GM18505 (cell line): ENCODE data around the gene SLC38A8.

ENCODE experiments used
- ATAC-seq: cut with Tn5 transposase; IDR thresholded peaks from one replicate; pipeline ENCODE4 v1.9.1; 2021; ENCODE audit not compliant: unreplicated experiment
- POLR2A ChIP-seq: IDR thresholded peaks from 4 replicates; pipeline ENCODE4 v1.6.1; 2011; ENCODE audit warnings: borderline replicate concordance; ENCODE audit not compliant: insufficient read depth, insufficient read length; ENCODE audit errors: extremely low read depth

The SLC38A8 gene

DNA sequence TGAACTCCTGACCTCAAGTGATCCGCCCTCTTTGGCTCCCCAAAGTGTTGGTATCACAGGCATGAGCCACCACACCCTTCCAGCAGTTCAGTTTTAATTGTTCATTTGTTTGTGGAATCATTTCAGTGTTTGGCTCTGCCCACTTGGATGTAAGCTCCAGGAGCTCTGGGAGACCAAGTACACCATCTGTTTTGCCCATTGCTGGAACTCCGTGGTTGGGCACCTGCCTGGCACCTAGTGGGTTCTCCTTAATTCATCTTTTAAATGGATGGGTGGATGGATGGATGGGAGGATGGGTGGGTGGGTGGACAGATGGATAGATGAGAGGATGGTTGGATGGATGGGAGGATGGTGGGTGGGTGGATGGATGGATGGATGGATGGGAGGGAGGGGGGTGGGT is 75.5 kb downstream of the SLC38A8 start:
- no peak for TF ChIP-seq POLR2A
- no peak for ATAC-seq

DNA sequence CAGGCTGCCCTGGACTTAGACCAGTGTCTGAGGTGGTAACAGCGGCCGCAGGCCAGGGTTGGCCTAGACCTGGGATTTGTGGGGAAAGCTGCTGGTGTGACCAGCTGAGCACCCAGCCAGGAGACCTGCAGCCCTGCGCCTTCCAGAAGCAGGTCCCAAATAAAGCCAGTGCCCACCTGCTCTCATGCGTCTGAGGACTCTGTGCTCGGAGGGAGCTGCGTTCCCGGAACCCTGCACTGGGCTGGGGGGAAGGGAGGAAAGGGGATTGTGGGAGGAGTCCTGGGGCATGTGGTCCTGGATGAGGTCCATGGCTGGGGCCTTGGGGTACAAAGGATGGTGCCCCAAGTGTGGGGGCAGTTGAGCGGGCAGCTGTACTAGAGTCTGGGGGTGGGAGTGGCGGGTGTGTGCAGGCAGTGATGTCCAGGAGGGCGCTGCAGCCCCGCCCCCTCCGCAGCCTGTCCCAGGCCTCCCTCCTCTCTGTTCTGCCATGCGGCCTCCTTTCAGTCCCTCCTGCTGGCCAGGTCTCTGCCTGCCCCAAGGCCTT is 76.4 kb downstream of the SLC38A8 start:
- ATAC-seq, result no peak
- no peak for TF ChIP-seq POLR2A

DNA sequence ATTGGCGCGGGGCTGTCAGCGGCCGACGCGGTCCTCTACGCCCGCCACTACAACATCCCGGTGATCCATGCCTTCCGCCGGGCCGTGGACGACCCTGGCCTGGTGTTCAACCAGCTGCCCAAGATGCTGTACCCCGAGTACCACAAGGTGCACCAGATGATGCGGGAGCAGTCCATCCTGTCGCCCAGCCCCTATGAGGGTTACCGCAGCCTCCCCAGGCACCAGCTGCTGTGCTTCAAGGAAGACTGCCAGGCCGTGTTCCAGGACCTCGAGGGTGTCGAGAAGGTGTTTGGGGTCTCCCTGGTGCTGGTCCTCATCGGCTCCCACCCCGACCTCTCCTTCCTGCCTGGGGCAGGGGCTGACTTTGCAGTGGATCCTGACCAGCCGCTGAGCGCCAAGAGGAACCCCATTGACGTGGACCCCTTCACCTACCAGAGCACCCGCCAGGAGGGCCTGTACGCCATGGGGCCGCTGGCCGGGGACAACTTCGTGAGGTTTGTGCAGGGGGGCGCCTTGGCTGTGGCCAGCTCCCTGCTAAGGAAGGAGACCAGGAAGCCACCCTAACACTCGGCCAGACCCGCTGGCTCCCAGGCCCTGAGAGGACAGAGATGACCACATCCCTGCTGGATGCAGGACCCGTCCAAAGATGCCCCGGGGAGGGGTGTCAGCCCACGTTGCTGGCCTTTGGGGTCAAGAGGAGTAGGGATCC is 77.0 kb downstream of the SLC38A8 start:
- no peak for ATAC-seq
- no peak for TF ChIP-seq POLR2A

DNA sequence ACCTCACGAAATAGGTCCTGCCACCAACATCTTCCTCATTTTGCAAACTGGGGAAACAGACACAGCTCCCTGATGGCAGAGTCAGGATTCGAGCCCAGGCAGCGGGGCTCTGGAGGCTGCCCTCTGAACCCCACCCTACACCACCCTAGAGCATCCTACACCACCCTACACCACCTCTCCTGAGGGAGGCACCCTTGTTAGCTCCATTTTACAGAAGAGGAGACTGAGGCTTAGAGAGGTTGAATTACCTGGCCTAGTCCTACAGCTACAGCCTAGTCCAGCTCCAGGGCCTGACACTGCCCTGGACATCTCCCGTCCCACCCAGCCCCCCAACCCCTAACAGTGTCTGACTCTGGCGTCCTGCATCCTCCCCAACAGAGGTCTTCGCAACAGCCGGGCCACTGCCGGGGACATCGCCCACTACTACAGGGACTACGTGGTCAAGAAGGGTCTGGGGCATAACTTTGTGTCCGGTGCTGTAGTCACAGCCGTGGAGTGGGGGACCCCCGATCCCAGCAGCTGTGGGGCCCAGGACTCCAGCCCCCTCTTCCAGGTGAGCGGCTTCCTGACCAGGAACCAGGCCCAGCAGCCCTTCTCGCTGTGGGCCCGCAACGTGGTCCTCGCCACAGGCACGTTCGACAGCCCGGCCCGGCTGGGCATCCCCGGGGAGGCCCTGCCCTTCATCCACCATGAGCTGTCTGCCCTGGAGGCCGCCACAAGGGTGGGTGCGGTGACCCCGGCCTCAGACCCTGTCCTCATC is 77.7 kb downstream of the SLC38A8 start:
- no peak for ATAC-seq
- no peak for TF ChIP-seq POLR2A

DNA sequence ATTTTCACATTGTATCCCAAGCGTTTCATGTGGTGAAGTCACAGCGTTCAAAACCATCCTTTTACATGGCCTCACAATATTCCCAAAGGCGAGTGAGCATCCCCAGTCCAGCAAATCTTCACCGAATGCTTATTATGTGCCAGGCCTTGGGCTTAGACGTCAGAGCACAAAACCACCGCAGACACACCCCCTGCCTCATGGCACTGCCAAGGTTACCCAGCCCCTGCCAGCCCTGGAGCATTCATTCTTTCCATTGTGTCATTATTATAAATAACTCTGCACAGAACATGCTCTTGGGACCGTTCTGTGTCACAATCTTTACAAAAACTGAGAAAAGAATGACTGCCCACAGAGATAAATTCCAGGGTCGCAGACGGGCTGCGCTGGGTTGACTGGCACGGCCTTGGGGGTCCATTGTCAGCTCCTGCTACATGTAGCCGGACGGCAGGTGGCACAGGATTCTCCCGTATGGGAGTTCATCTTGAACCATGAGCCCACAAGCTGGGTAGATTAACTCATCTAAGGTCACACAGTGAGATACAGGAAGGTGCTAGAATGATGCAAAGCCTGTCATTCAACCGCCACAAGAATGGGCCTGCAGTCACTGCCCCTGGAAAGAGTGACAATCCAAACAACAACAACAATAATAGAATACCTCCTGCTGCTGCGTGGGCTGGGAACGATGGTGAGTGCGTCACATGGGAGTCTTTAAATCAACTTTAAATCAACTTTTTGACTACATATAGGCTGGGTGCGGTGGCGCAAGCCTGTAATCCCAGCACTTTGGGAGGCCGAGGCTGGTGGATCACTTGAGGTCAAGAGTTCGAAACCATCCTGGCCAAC is 79.1 kb downstream of the SLC38A8 start:
- no peak for TF ChIP-seq POLR2A
- ATAC-seq, result no peak

DNA sequence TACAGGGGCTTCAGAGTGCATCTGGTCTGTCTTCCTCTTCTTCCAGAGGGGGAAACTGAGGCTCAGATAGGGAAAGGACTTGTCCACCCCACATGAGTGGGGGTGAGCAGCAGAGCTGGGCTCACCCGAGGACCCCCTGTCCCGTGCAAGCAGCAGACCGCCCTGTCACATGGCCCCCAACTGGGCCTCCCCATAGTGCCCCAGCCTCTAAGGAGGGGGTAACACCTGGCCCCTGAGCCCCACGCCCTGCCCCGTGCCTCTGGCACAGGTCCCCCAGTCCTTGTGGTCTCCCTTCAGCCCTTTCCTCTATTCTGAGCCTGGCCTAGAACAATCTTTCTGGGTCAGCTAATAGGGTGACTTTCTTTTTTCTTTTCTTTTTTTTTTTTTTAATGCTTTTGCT is 81.0 kb downstream of the SLC38A8 start:
- no peak for TF ChIP-seq POLR2A
- ATAC-seq, result no peak

DNA sequence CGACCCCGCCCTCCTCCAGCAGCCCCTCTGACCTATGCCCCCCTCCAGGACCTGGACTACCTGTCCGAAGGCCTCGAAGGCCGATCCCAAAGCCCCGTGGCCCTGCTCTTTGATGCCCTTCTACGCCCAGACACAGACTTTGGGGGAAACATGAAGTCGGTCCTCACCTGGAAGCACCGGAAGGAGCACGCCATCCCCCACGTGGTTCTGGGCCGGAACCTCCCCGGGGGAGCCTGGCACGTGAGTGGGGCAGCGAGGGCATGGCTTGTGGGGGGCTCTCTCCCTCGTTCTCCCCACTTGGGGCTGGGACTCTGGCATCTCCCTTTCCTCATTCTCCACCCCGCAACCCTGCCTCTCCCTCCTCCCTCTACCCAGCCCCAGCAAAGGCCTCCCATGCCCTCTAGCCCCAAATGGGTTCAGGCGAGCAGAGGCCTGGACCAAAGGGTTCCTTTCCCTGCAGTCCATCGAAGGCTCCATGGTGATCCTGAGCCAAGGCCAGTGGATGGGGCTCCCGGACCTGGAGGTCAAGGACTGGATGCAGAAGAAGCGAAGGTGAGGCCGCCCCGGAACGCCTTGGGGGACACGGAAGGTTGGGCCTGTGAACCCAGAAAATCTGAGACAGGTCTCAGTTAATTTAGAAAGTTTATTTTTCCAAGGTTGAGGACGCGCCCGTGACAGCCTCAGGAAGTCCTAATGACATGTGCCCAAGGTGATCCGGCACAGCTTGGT is 81.9 kb downstream of the SLC38A8 start:
- no peak for TF ChIP-seq POLR2A
- no peak for ATAC-seq
